GM21619 (cell line): Measurements from ENCODE around the gene AP3D1.
A peak's percentile ranks its signal among the peaks of the same experiment; 100 is the strongest.

Source experiments
- ATAC-seq: cut with Tn5 transposase; IDR thresholded peaks from one replicate; pipeline ENCODE4 v1.9.1; 2021; ENCODE audit not compliant: unreplicated experiment

The AP3D1 gene

GRCh38 chr19:2050991-2051772, 100.2 kb downstream of the AP3D1 start, which contains the start of gene MKNK2:
Gene MKNK2 (minus strand): TSS chr19:2051244. CDS start chr19:2050851, 393 bp downstream.
- ATAC-seq = peak; percentile 37
